Measurements from ENCODE around the gene PRR14L.

The PRR14L gene

DNA sequence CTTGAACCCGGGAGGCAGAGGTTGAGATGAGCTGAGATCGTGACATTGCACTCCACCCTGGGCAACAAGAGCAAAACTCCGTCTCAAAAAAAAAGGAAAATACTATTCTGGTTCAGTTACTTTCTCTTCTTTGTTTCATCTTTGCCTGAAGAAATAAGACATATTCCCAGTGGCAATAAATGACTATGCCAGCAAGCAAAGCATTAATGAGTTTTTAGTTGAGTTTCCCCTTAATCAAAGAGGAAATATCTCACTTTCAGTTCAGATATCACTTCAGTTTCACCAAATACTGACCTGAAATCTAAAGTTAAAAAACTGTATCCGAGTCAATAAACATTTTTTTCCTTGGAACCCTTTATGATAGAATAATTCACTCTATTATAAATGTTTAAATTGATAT, 98.3 kb downstream of the PRR14L start:
- TF ChIP-seq CTCF (IDR thresholded peaks at IDR 0.05; ENCODE audit: borderline replicate concordance, insufficient read depth, low read depth, low read length) = no peak
- H3K4me3 ChIP-seq (ENCODE audit: low read depth, low read length) = no peak overlapping the region

GRCh38 chr22:31650391-31650790, 99.5 kb downstream of the PRR14L start:
- TF ChIP-seq CTCF (IDR thresholded peaks at IDR 0.05; ENCODE audit: borderline replicate concordance, insufficient read depth, low read depth, low read length) = no peak
- H3K4me3 ChIP-seq (ENCODE audit: low read depth, low read length) = no peak overlapping the region

- TF ChIP-seq CTCF (IDR thresholded peaks at IDR 0.05; ENCODE audit: borderline replicate concordance, insufficient read depth, low read depth, low read length) = no peak
- H3K4me3 ChIP-seq (ENCODE audit: low read depth, low read length) = no peak overlapping the region
Observed at GRCh38 chr22:31647523-31648320, 102.2 kb downstream of the PRR14L start.

GRCh38 chr22:31647066-31647465, 102.9 kb downstream of the PRR14L start:
- no peak overlapping the region for H3K4me3 ChIP-seq (ENCODE audit: low read depth, low read length)
- no peak for TF ChIP-seq CTCF (IDR thresholded peaks at IDR 0.05; ENCODE audit: borderline replicate concordance, insufficient read depth, low read depth, low read length)

DNA sequence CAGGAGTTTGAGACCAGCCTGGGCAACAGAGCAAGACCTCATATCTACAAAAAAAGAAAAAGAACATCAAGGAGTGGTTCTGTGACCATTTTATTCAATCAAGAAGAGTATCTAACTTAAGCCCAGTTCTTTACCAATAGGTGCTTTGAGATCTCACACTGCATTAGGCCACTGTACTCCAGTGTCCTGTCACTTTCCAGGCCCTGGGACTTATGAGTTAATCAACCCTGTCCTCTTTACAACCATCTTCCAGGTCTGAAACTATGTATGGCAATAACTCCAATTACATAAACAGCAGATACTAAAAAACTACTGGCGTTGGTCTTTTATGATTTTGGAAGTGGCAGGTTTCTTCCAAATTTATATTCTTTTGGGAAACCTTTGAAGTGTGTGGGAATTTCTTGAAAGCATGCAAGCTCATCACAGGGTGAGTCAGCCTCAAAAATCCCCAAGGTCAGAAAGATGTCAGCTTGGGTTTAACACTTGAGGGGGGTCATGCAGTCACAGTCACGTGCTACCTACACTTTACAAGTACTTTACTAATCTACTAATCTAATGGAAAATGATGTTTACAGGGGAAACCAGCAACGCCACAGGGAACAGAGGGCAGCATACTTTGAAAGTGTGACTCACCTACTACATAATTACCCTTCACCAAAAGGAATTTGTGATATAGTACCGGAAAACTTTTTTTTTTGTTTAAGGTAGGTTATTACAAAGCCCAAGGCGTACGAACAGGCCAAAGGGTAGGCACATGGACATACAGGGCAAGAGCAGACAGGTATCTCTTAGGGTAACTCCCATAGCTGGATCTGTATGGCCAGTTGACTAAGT, 103.5 kb downstream of the PRR14L start:
- no peak overlapping the region for H3K4me3 ChIP-seq (ENCODE audit: low read depth, low read length)
- no peak for TF ChIP-seq CTCF (IDR thresholded peaks at IDR 0.05; ENCODE audit: borderline replicate concordance, insufficient read depth, low read depth, low read length)

DNA sequence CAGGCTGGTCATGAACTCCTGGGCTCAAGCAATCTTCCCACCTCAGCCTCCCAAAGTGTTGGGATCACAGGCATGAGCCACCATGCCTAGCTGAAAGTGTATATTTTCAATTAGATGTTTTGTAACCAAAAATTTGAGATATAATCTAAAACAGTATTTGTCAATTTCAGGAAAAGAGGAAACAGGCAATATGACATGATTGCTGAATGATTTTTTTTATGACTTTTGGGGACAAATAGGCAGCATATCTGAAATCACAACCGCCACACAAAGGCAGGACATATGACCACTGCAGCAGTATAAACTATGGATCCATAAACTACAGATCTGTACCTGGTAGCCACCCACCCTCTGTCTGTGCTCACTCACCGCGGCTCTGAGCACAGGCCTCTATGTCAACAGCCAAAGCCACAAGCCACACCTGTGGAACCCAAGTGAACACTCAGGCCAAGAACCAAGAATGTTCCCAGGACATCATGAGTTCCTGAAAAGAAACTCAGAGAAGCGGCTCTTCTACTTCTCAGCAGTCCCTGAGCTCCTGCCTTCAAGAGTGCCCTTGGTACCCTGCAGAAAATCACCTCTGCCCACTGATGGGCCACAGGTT, 110.4 kb downstream of the PRR14L start:
- no peak for TF ChIP-seq CTCF (IDR thresholded peaks at IDR 0.05; ENCODE audit: borderline replicate concordance, insufficient read depth, low read depth, low read length)
- H3K4me3 ChIP-seq (ENCODE audit: low read depth, low read length) = no peak overlapping the region

All from GM12875 (cell line).